Spleen (tissue), 7 donors: ENCODE measurements around the gene RNF166.

Experiments
- CTCF ChIP-seq, 11 experiments: fragments of 200-600 bp in 7 of 11; fragments of 450-650 bp in 4 of 11; sonication (generic) in 4 of 11; IDR thresholded peaks in 8 of 11; conservative IDR thresholded peaks in 3 of 11; 1 replicate in 7 of 11; 2 replicates in 4 of 11; pipeline versions ENCODE4 v1.4.0 to v1.8.0; 2016 to 2021; ENCODE audit warnings: antibody characterized with exemption in 11 of 11, inconsistent platforms in 4 of 11, mild to moderate bottlenecking in 1 of 11
- POLR2A ChIP-seq, 3 donors: fragments of 450-650 bp; IDR thresholded peaks; one replicate each; pipeline ENCODE4 v1.5.1; 2017; ENCODE audit warnings: antibody characterized with exemption in 3 of 3, mild to moderate bottlenecking in 1 of 3
- donor health status: DM: no; HTN: no; CAD: no; lungs with moderate emphysema.
- donor health status: DM: no; HTN: no; CAD: no.
- donor health status: DM: no; HTN: no; CAD: no.

GRCh38 chr16:88750854-88751253 is 44.6 kb upstream of the RNF166 start:
- TF ChIP-seq POLR2A (IDR thresholded peaks at IDR 0.05), result no peak
- no peak for TF ChIP-seq CTCF (IDR thresholded peaks at IDR 0.05 in 8 of 11, conservative IDR thresholded peaks at IDR 0.05 in 3 of 11)
